Activated CD4-positive, alpha-beta T cell treated with anti-CD3 and anti-CD28 coated beads for 24 hours (primary cell): ENCODE data around the gene CYP27B1.
"Not testable (repeated sequence)": the region's sequence is repeated elsewhere in the genome, so short reads cannot be mapped to it uniquely, and the experiment has no call there.

Source experiments
- DNase-seq, 2 donors: peaks; one replicate each; pipeline ENCODE4 v3.0.0-alpha.2; 2020; ENCODE audit warnings: low read depth in 2 of 2

The CYP27B1 gene

GRCh38 chr12:57783861-57784260 lies 17.0 kb upstream of the CYP27B1 start:
- no peak for DNase-seq

GRCh38 chr12:57783466-57783801 lies 16.6 kb upstream of the CYP27B1 start:
- no peak for DNase-seq

GRCh38 chr12:57782608-57783465 lies 16.0 kb upstream of the CYP27B1 start, which contains the start of gene TSFM:
Gene TSFM (plus strand): TSS chr12:57782787. CDS start chr12:57782802, 15 bp downstream.
- peak; percentile 96 to 98 for DNase-seq

GRCh38 chr12:57782243-57782607 lies 15.3 kb upstream of the CYP27B1 start:
- DNase-seq: no peak

- DNase-seq: no peak
Measured at GRCh38 chr12:57781801-57782200, 14.9 kb upstream of the CYP27B1 start.

- DNase-seq: no peak
Measured at GRCh38 chr12:57781244-57781643, 14.4 kb upstream of the CYP27B1 start.

- DNase-seq: no peak
Measured at GRCh38 chr12:57780284-57780897, 13.5 kb upstream of the CYP27B1 start.

GRCh38 chr12:57779736-57780135 lies 12.9 kb upstream of the CYP27B1 start:
- no peak for DNase-seq

- DNase-seq: no peak
Measured at GRCh38 chr12:57777911-57778310, 11.0 kb upstream of the CYP27B1 start.

- no peak for DNase-seq
Measured at GRCh38 chr12:57777367-57777766, 10.5 kb upstream of the CYP27B1 start.

- no peak for DNase-seq
Measured at GRCh38 chr12:57776247-57776587, 9.3 kb upstream of the CYP27B1 start.

- DNase-seq: no peak
Measured at GRCh38 chr12:57775563-57776246, 8.8 kb upstream of the CYP27B1 start.

- DNase-seq: no peak
Measured at GRCh38 chr12:57775044-57775443, 8.2 kb upstream of the CYP27B1 start.

GRCh38 chr12:57774634-57775033 lies 7.8 kb upstream of the CYP27B1 start:
- not testable (repeated sequence) for DNase-seq

GRCh38 chr12:57772429-57773322 lies 5.8 kb upstream of the CYP27B1 start, which contains the start of gene EEF1AKMT3:
Gene EEF1AKMT3 (plus strand): TSS chr12:57772614. CDS start chr12:57772725, 111 bp downstream.
- DNase-seq: peak in 1 of 2 donors; percentile 22

- peak; percentile 86 to 90 for DNase-seq
Measured at GRCh38 chr12:57771873-57772428, 5.1 kb upstream of the CYP27B1 start, which contains the start of gene METTL1. Gene METTL1 (minus strand): TSS chr12:57772105. CDS start chr12:57772083, 22 bp downstream.

GRCh38 chr12:57771236-57771872 lies 4.5 kb upstream of the CYP27B1 start:
- peak; percentile 89 to 90 for DNase-seq

GRCh38 chr12:57770734-57771133 lies 3.9 kb upstream of the CYP27B1 start:
- DNase-seq: no peak

GRCh38 chr12:57769594-57769993 lies 2.7 kb upstream of the CYP27B1 start:
- no peak for DNase-seq

GRCh38 chr12:57767876-57768275 lies 998 bp upstream of the CYP27B1 start:
- no peak for DNase-seq

- DNase-seq: no peak
Measured at GRCh38 chr12:57767305-57767698, 424 bp upstream of the CYP27B1 start.
